ENCODE data around the gene MBD6.

MBD6 gene

GRCh38 chr12:57547288-57548012 lies 24.8 kb downstream of the MBD6 start:
- no peak for TF ChIP-seq CTCF (IDR thresholded peaks at IDR 0.05; ENCODE audit: low read depth, low read length)
- no peak for DNase-seq (ENCODE audit: extremely low read depth, low read depth)

- TF ChIP-seq CTCF (IDR thresholded peaks at IDR 0.05; ENCODE audit: low read depth, low read length), result no peak
- DNase-seq (ENCODE audit: extremely low read depth, low read depth), result no peak
These were observed 25.3 kb downstream of the MBD6 start for GRCh38 chr12:57548013-57548315.

- TF ChIP-seq CTCF (IDR thresholded peaks at IDR 0.05; ENCODE audit: low read depth, low read length), result no peak
- no peak for DNase-seq (ENCODE audit: extremely low read depth, low read depth)
These were observed 25.9 kb downstream of the MBD6 start for GRCh38 chr12:57548488-57548887.

GRCh38 chr12:57549203-57549908 lies 26.7 kb downstream of the MBD6 start:
- TF ChIP-seq CTCF (IDR thresholded peaks at IDR 0.05; ENCODE audit: low read depth, low read length), result no peak
- DNase-seq (ENCODE audit: extremely low read depth, low read depth), result no peak

- no peak for DNase-seq (ENCODE audit: extremely low read depth, low read depth)
- TF ChIP-seq CTCF (IDR thresholded peaks at IDR 0.05; ENCODE audit: low read depth, low read length), result no peak
These were observed 27.5 kb downstream of the MBD6 start, which contains the start of gene KIF5A for GRCh38 chr12:57549909-57550640. Gene KIF5A, plus strand, starts transcription at chr12:57550044. Its CDS starts 228 bp downstream, at chr12:57550272.

GRCh38 chr12:57550641-57551549 lies 28.3 kb downstream of the MBD6 start:
- no peak for TF ChIP-seq CTCF (IDR thresholded peaks at IDR 0.05; ENCODE audit: low read depth, low read length)
- DNase-seq (ENCODE audit: extremely low read depth, low read depth), result no peak

All from AG09319 (cell line).